GM12878 (cell line): ENCODE measurements around the gene ADCY7. TPM values are rescaled to one million over a fixed set of nuclear protein-coding genes. Genes with fewer than 3 reads are reported as not detected.

Experiments used
- ATAC-seq: fragments of 200-7000 bp; cut with Tn5 transposase; 3 replicates; pipeline ENCODE4 v1.9.1; 2020; ENCODE audit warnings: mild to moderate bottlenecking, moderate library complexity
- BruUV-seq: library from RNA; stranded (reverse); fragments of 400-500 nt; replicated peaks from 2 replicates; lab custom pipeline; 2021; lab: Mats Ljungman, UMichigan
- CTCF ChIA-PET: fragments of 300-600 bp; sonication (Branson Sonifier 250); formaldehyde crosslinking; extraction: SDS; loops from one replicate; lab custom pipeline; 2021; ENCODE audit warnings: inconsistent platforms; lab: Yijun Ruan, JAX
- POLR2A ChIA-PET: fragments of 350-600 bp; formaldehyde crosslinking; extraction: SDS; loops from one replicate; lab custom pipeline; 2021; ENCODE audit warnings: inconsistent platforms; lab: Charles Lee
- RAD21 ChIA-PET: fragments of 300-600 bp; sonication (Branson Sonifier 250); formaldehyde crosslinking; loops from one replicate; lab custom pipeline; 2023; ENCODE audit warnings: antibody characterized with exemption; ENCODE audit not compliant: unreplicated experiment; lab: Charles Lee
- SMC1A ChIA-PET: fragments of 300-600 bp; sonication (Branson Sonifier 250); formaldehyde crosslinking; loops from one replicate; lab custom pipeline; 2023; ENCODE audit not compliant: unreplicated experiment, uncharacterized antibody; lab: Charles Lee
- DNase-seq: peaks from one replicate; pipeline ENCODE4 v3.0.0-alpha.2; 2011; ENCODE audit warnings: low read depth, low spot score
- FAIRE-seq: peaks from 3 replicates; lab custom pipeline; 2011; peaks lifted over from hg19 to GRCh38; lab: Jason Lieb, UNC
- H2AFZ ChIP-seq: 2 replicates; pipeline ENCODE4 v1.6.0; 2011; ENCODE audit warnings: low read depth, low read length, control low read depth; ENCODE audit not compliant: control insufficient read depth
- H3K27ac ChIP-seq: 2 replicates; pipeline ENCODE4 v1.5.1; 2011; ENCODE audit warnings: control low read depth; ENCODE audit not compliant: control insufficient read depth, insufficient read depth
- H3K27me3 ChIP-seq, 2 experiments: replicated peaks in 1 of 2; 2 replicates each; pipeline versions ENCODE4 v1.6.0 to v1.6.1; 2011; ENCODE audit warnings: low read length in 1 of 2; ENCODE audit not compliant: control insufficient read depth in 2 of 2, insufficient read depth in 2 of 2
- H3K36me3 ChIP-seq, 2 experiments: 2 replicates each; pipeline ENCODE4 v1.5.1; 2011; ENCODE audit warnings: low read length in 1 of 2; ENCODE audit not compliant: control insufficient read depth in 2 of 2, insufficient read depth in 2 of 2
- H3K4me1 ChIP-seq: 2 replicates; pipeline ENCODE4 v1.6.1; 2011; ENCODE audit warnings: mild to moderate bottlenecking, low read length, moderate library complexity, mixed read lengths; ENCODE audit not compliant: control insufficient read depth, insufficient read depth
- H3K4me2 ChIP-seq: 2 replicates; pipeline ENCODE4 v1.6.0; 2011; ENCODE audit warnings: control low read depth; ENCODE audit not compliant: control insufficient read depth, insufficient read depth
- H3K4me3 ChIP-seq: fragments of 200-600 bp; sonication (generic); 2 replicates; pipeline ENCODE4 v1.5.1; 2016
- H3K79me2 ChIP-seq: 2 replicates; pipeline ENCODE4 v1.6.0; 2011; ENCODE audit warnings: low read length; ENCODE audit not compliant: control insufficient read depth, insufficient read depth
- H3K9ac ChIP-seq: 2 replicates; pipeline ENCODE4 v1.8.0; 2011; ENCODE audit warnings: low read length, control low read depth, mixed read lengths; ENCODE audit not compliant: control insufficient read depth, insufficient read depth
- H3K9me3 ChIP-seq: replicated peaks from 3 replicates; pipeline ENCODE4 v1.5.1; 2011; ENCODE audit warnings: mild to moderate bottlenecking, low read length; ENCODE audit not compliant: control insufficient read depth, insufficient read depth
- H4K20me1 ChIP-seq: 2 replicates; pipeline ENCODE4 v1.6.0; 2011; ENCODE audit not compliant: control insufficient read depth, insufficient read depth
- CBFB ChIP-seq: IDR thresholded peaks from 2 replicates; pipeline ENCODE4 v1.6.1; 2016; ENCODE audit warnings: antibody characterized with exemption, low read depth
- EED ChIP-seq: sonication (generic); IDR thresholded peaks from 2 replicates; pipeline ENCODE4 v1.6.1; 2016; ENCODE audit warnings: antibody characterized with exemption, low read depth
- GABPA ChIP-seq: IDR thresholded peaks from 2 replicates; pipeline ENCODE4 v1.6.1; 2014; ENCODE audit warnings: antibody characterized with exemption, low read depth, mild to moderate bottlenecking, inconsistent platforms
- NR2F1 ChIP-seq: fragments of 450-650 bp; conservative IDR thresholded peaks from 2 replicates; pipeline ENCODE4 v1.6.1; 2017; ENCODE audit warnings: mild to moderate bottlenecking
- POU2F2 ChIP-seq: IDR thresholded peaks from 3 replicates; pipeline ENCODE4 v1.6.1; 2011; ENCODE audit warnings: low read depth, mild to moderate bottlenecking, low read length, borderline replicate concordance
- RUNX3 ChIP-seq: IDR thresholded peaks from 2 replicates; pipeline ENCODE4 v1.6.1; 2012; ENCODE audit warnings: low read length, inconsistent platforms
- SMAD5 ChIP-seq: IDR thresholded peaks from 2 replicates; pipeline ENCODE4 v1.6.1; 2016; ENCODE audit warnings: antibody characterized with exemption, low read depth
- STAT1 ChIP-seq: fragments of 450-650 bp; conservative IDR thresholded peaks from 2 replicates; pipeline ENCODE4 v1.6.1; 2014; ENCODE audit warnings: antibody characterized with exemption, mild to moderate bottlenecking
- TARDBP ChIP-seq: IDR thresholded peaks from 2 replicates; pipeline ENCODE4 v1.6.1; 2016; ENCODE audit warnings: borderline replicate concordance
- YY1 ChIP-seq: IDR thresholded peaks from 2 replicates; pipeline ENCODE4 v1.6.1; 2011; ENCODE audit warnings: low read depth, mild to moderate bottlenecking, low read length
- ZBTB11 ChIP-seq: fragments of 450-650 bp; formaldehyde crosslinking; IDR thresholded peaks from 2 replicates; pipeline ENCODE4 v1.5.0; 2022; ENCODE audit warnings: mild to moderate bottlenecking, missing genetic modification characterization
- ZZZ3 ChIP-seq: IDR thresholded peaks from 2 replicates; pipeline ENCODE4 v1.6.1; 2011; ENCODE audit warnings: low read depth; ENCODE audit not compliant: control insufficient read depth, insufficient read length
- WGBS: methylation state at CpG from one replicate; pipeline ENCODE4 v1.1.6; 2016; ENCODE audit warnings: low lambda C conversion rate; ENCODE audit not compliant: insufficient replicate concordance, insufficient coverage; ENCODE audit errors: missing lambda C conversion rate; 5-methylcytosine and 5-hydroxymethylcytosine counted together
- in situ Hi-C: fragments of 300-500 bp; cut with MboI; formaldehyde crosslinking; loops from 9 replicates; pipeline ENCODE4 v1.14.3; 2018; ENCODE audit warnings: mixed read lengths
- intact Hi-C: fragments of 100-400 bp; cut with micrococcal nuclease; formaldehyde crosslinking; loops from one replicate; pipeline ENCODE4 v1.14.2; 2022; ENCODE audit not compliant: unreplicated experiment
- polyA plus RNA-seq, 11 experiments: library from polyadenylated mRNA; depleted of rRNA in 4 of 11; unstranded in 6 of 11; stranded (reverse) in 5 of 11; fragments of >200 nt; fragmentation: Nextera tagmentation in 4 of 11; fragmentation: Illumina TruSeq in 1 of 11; extraction: Ambion mirVana in 4 of 11; extraction: Trizol in 1 of 11; gene quantifications; 1 replicate in 1 of 11; 2 replicates in 10 of 11; pipeline versions ENCODE4 v1.2.1 to v1.2.3, GENCODE V29; 2011 to 2016; ENCODE audit warnings: inconsistent platforms in 2 of 11, missing spikeins in 2 of 11, low read depth in 1 of 11
- total RNA-seq, 4 experiments: library from RNA; depleted of rRNA in 3 of 4; stranded (reverse); fragments of >200 nt in 3 of 4; fragmentation: Illumina TruSeq in 1 of 4; extraction: Trizol in 1 of 4; gene quantifications; 2 replicates each; pipeline versions ENCODE4 v1.2.1 to v1.2.3, GENCODE V29; 2013 to 2021
- TF ChIP-seq, protein P1 (sequence below): fragments of 450-650 bp; IDR thresholded peaks from 2 replicates; pipeline ENCODE4 v1.6.1; 2017; ENCODE audit warnings: low read depth, mild to moderate bottlenecking, moderate library complexity
- TF ChIP-seq, protein P2 (sequence below): fragments of 450-650 bp; IDR thresholded peaks from 2 replicates; pipeline ENCODE4 v1.6.1; 2016; ENCODE audit warnings: mild to moderate bottlenecking

Gene ADCY7
- total and polyA plus RNA-seq, 10 of the 15 experiments (the other 5 are each of a cell fraction or from before 2014, with no cell fraction given): 1.2 to 87.9 (median 24.4) TPM

GRCh38 chr16:50245417-50246298, 20.7 kb upstream of the ADCY7 start (continued):
- TF ChIP-seq CBFB (no peak), GABPA (no peak), YY1 (no peak), STAT1 (no peak), SMAD5 (no peak)

DNA sequence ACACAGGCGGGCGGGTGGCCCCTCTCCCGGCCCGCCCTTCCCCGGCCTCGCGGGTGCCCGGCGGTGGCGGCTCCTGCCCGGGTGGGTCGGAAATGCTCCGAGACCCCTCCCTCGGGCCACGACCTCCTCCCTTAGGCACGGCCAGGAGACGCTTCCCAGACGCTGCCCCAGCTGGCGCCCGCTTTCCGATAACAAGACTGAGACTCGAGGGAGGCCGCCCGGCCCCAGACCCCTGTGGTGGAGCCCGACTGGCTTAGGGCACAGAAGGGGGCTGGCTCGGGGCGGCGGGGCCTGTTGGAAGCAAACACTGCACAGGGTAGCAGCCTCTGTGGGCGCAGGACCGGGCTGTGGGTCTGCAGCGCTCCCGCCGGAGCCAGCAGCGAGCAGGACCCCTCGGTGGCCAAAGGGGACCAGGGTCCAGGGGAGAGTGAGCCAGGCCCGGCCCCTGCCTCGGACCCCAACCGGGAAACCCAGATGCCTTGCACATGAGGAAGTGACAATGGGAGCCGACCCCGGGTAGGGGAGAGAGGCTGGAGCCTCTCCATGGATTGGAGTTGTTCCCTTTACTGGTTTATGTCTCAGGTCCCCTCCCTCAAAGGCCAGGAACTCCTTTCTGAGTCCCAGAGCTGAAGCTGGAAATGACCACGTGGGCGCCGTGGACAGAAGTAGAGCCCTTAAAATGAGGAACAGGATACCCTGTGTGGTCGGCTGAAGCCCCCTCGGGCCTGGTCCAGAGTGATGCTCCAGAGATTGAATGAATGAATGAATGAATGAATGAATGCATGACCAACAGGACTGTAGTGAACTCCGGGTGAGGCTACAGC, 19.8 kb upstream of the ADCY7 start:
- ChIA-PET POLR2A (interaction anchor here (0.5 kb wide), 1 partner anchor 10 kb away, joined by 3 read pairs; no protein-coding TSS in a partner anchor), RAD21 (interaction anchor here (0.8 to 2.9 kb wide), 7 partner anchors 11 to 560 kb away, joined by 3 to 12 read pairs (median 3); no protein-coding TSS in a partner anchor), CTCF (interaction anchor here (0.9 to 11.2 kb wide), 9 partner anchors 8 to 222 kb away, joined by 3 to 102 read pairs (median 4); partner anchors contain the start of gene CNEP1R1), SMC1A (interaction anchor here (1.0 to 1.8 kb wide), 5 partner anchors 33 to 120 kb away, joined by 3 to 5 read pairs (median 3); no protein-coding TSS in a partner anchor)
- ATAC-seq (peak; percentile 63), FAIRE-seq (no peak), DNase-seq (no peak)
- WGBS: 34% methylated on average over 29 of the region's 46 CpGs
- intact Hi-C loops: loop anchor here (10.0 kb wide), 2 partner anchors 108 to 558 kb away; no protein-coding TSS in a partner anchor
- Histone ChIP-seq H3K4me3 (peak overlapping the region; percentile 75), H3K27ac (no peak overlapping the region), H3K4me2 (peak overlapping the region; percentile 72), H4K20me1 (no peaks in the 10 kb centered on the region), H2AFZ (peak overlapping the region; percentile 29; the same call in 1 of the 2 replicates), H3K36me3 (no peaks in the 10 kb centered on the region), H3K9ac (peak overlapping the region; percentile 18; the same call in 1 of the 2 replicates), H3K9me3 (no peaks in the 10 kb centered on the region), H3K4me1 (no peaks in the 10 kb centered on the region), H3K27me3 (no peaks in the 10 kb centered on the region), H3K79me2 (no peaks in the 10 kb centered on the region)
- in situ Hi-C loops: no loop called here
- BruUV-seq: no TSS peak
- TF ChIP-seq, protein P1, sequence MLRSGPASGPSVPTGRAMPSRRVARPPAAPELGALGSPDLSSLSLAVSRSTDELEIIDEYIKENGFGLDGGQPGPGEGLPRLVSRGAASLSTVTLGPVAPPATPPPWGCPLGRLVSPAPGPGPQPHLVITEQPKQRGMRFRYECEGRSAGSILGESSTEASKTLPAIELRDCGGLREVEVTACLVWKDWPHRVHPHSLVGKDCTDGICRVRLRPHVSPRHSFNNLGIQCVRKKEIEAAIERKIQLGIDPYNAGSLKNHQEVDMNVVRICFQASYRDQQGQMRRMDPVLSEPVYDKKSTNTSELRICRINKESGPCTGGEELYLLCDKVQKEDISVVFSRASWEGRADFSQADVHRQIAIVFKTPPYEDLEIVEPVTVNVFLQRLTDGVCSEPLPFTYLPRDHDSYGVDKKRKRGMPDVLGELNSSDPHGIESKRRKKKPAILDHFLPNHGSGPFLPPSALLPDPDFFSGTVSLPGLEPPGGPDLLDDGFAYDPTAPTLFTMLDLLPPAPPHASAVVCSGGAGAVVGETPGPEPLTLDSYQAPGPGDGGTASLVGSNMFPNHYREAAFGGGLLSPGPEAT: no peak
- TF ChIP-seq GABPA (no peak), ZZZ3 (no peak), POU2F2 (no peak), EED (no peak), ZBTB11 (no peak), NR2F1 (peak; percentile 26; the same call in 1 of the 2 replicates), TARDBP (no peak), RUNX3 (no peak)
- TF ChIP-seq, protein P2, sequence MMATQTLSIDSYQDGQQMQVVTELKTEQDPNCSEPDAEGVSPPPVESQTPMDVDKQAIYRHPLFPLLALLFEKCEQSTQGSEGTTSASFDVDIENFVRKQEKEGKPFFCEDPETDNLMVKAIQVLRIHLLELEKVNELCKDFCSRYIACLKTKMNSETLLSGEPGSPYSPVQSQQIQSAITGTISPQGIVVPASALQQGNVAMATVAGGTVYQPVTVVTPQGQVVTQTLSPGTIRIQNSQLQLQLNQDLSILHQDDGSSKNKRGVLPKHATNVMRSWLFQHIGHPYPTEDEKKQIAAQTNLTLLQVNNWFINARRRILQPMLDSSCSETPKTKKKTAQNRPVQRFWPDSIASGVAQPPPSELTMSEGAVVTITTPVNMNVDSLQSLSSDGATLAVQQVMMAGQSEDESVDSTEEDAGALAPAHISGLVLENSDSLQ: no peak
